HG03175 (cell line): Measurements from ENCODE around the gene LHX6.
A peak's percentile ranks its signal among the peaks of the same experiment; 100 is the strongest.

ENCODE experiments used
- ATAC-seq: cut with Tn5 transposase; IDR thresholded peaks from one replicate; pipeline ENCODE4 v1.9.1; 2021; ENCODE audit warnings: mild to moderate bottlenecking, moderate library complexity; ENCODE audit not compliant: unreplicated experiment

The LHX6 gene

GRCh38 chr9:122158202-122158601, 70.6 kb downstream of the LHX6 start:
- peak; percentile 50 for ATAC-seq

- ATAC-seq = no peak
Measured at GRCh38 chr9:122155796-122156195, 73.0 kb downstream of the LHX6 start.
